H1 (cell line): ENCODE results near the gene ADSS1. TPM values are rescaled to one million over a fixed set of nuclear protein-coding genes. Genes with fewer than 3 reads are reported as not detected.

Source experiments
- CTCF ChIA-PET: fragments of 300-600 bp; sonication (Branson Sonifier 250); formaldehyde crosslinking; loops from one replicate; lab custom pipeline; 2021; ENCODE audit not compliant: partially characterized antibody; lab: Charles Lee
- POLR2A ChIA-PET: fragments of 300-600 bp; sonication (Branson Sonifier 250); formaldehyde crosslinking; loops from one replicate; lab custom pipeline; 2021; ENCODE audit warnings: inconsistent platforms; ENCODE audit not compliant: partially characterized antibody; lab: Charles Lee
- DNase-seq, 2 experiments: peaks; one replicate each; pipeline versions ENCODE4 v3.0.0 to v3.0.0-alpha.2; 2010 to 2022; ENCODE audit warnings: low spot score in 2 of 2, low read depth in 1 of 2, mixed read lengths in 1 of 2
- FAIRE-seq: peaks from 2 replicates; lab custom pipeline; 2011; peaks lifted over from hg19 to GRCh38; lab: Jason Lieb, UNC
- H2AFZ ChIP-seq: 2 replicates; pipeline ENCODE4 v1.8.1; 2012; ENCODE audit warnings: low read length, inconsistent platforms
- H2AK5ac ChIP-seq: 2 replicates; pipeline ENCODE4 v1.6.1; 2013; ENCODE audit warnings: low read depth, low read length
- H2BK120ac ChIP-seq: replicated peaks from 2 replicates; pipeline ENCODE3; 2013; ENCODE audit warnings: low read depth, low read length, inconsistent platforms
- H2BK12ac ChIP-seq: 2 replicates; pipeline ENCODE4 v1.6.1; 2013; ENCODE audit warnings: low read depth, low read length
- H2BK15ac ChIP-seq: 2 replicates; pipeline ENCODE4 v1.6.1; 2013; ENCODE audit warnings: low read length
- H2BK20ac ChIP-seq: 2 replicates; pipeline ENCODE4 v1.6.1; 2013; ENCODE audit warnings: low read length
- H2BK5ac ChIP-seq: 2 replicates; pipeline ENCODE4 v1.6.1; 2013; ENCODE audit warnings: low read depth, low read length
- H3K14ac ChIP-seq: 2 replicates; pipeline ENCODE4 v1.6.1; 2013; ENCODE audit warnings: inconsistent platforms; ENCODE audit not compliant: insufficient read length
- H3K18ac ChIP-seq: 2 replicates; pipeline ENCODE4 v1.6.1; 2013; ENCODE audit warnings: low read length; ENCODE audit errors: extremely low read depth
- H3K23ac ChIP-seq: 2 replicates; pipeline ENCODE4 v1.6.1; 2013; ENCODE audit warnings: inconsistent platforms; ENCODE audit not compliant: insufficient read length
- H3K23me2 ChIP-seq: 2 replicates; pipeline ENCODE4 v1.6.1; 2013; ENCODE audit warnings: low read depth, low read length
- H3K27ac ChIP-seq: 2 replicates; pipeline ENCODE4 v1.6.1; 2011; ENCODE audit warnings: low read depth, low read length, inconsistent platforms
- H3K27me3 ChIP-seq, 4 experiments: replicated peaks in 1 of 4; 1 replicate in 1 of 4; 2 replicates in 3 of 4; pipeline versions ENCODE4 v1.6.1 to v1.8.1; 2011 to 2013; ENCODE audit warnings: low read length in 3 of 4, mild to moderate bottlenecking in 3 of 4, inconsistent platforms in 2 of 4, mixed read lengths in 2 of 4, moderate library complexity in 1 of 4; ENCODE audit not compliant: control insufficient read depth in 3 of 4, insufficient read depth in 3 of 4; ENCODE audit errors: extremely low read depth in 1 of 4
- H3K36me3 ChIP-seq, 4 experiments: 2 replicates each; pipeline versions ENCODE4 v1.6.1 to v1.8.1; 2011 to 2013; ENCODE audit warnings: mild to moderate bottlenecking in 4 of 4, low read length in 3 of 4, moderate library complexity in 2 of 4, control low read depth in 1 of 4, inconsistent platforms in 1 of 4; ENCODE audit not compliant: insufficient read depth in 4 of 4, control insufficient read depth in 2 of 4
- H3K4ac ChIP-seq: replicated peaks from 2 replicates; pipeline ENCODE3; 2013; ENCODE audit warnings: low read length, low read depth, mixed read lengths, inconsistent platforms; ENCODE audit not compliant: insufficient read length
- H3K4me1 ChIP-seq, 4 experiments: replicated peaks in 1 of 4; 1 replicate in 1 of 4; 2 replicates in 3 of 4; pipeline versions ENCODE4 v1.6.1 to v1.8.1; 2011 to 2013; ENCODE audit warnings: low read length in 3 of 4, inconsistent platforms in 2 of 4, mixed read lengths in 1 of 4; ENCODE audit not compliant: insufficient read depth in 4 of 4, control insufficient read depth in 3 of 4
- H3K4me2 ChIP-seq, 2 experiments: 2 replicates each; pipeline versions ENCODE4 v1.6.1 to v1.8.1; 2011 to 2013; ENCODE audit warnings: low read depth in 2 of 2, low read length in 2 of 2, control low read depth in 1 of 2, inconsistent platforms in 1 of 2, mild to moderate bottlenecking in 1 of 2; ENCODE audit not compliant: insufficient read depth in 1 of 2
- H3K4me3 ChIP-seq, 4 experiments: fragments of 200-600, 300-600 bp in 1 of 4; sonication (generic), shearing (Covaris generic), sonication (Bioruptor Twin) in 1 of 4; 2 replicates each; pipeline versions ENCODE4 v1.5.1 to v1.8.1; 2011 to 2016; ENCODE audit warnings: low read length in 4 of 4, low read depth in 3 of 4, control low read depth in 2 of 4, inconsistent platforms in 2 of 4, mild to moderate bottlenecking in 2 of 4, mixed read lengths in 1 of 4, moderate library complexity in 1 of 4; ENCODE audit not compliant: insufficient read depth in 2 of 4; ENCODE audit errors: extremely low read depth in 1 of 4
- H3K56ac ChIP-seq: replicated peaks from 2 replicates; pipeline ENCODE3; 2013; ENCODE audit warnings: low read depth, mild to moderate bottlenecking, mixed read lengths, low read length, inconsistent platforms; ENCODE audit not compliant: insufficient read length
- H3K79me1 ChIP-seq: 2 replicates; pipeline ENCODE4 v1.6.1; 2013; ENCODE audit warnings: low read depth, low read length, control low read depth
- H3K79me2 ChIP-seq, 2 experiments: 2 replicates each; pipeline versions ENCODE4 v1.6.1 to v1.8.1; 2012 to 2013; ENCODE audit warnings: low read length in 2 of 2, mild to moderate bottlenecking in 2 of 2, inconsistent platforms in 1 of 2; ENCODE audit not compliant: insufficient read depth in 2 of 2, control insufficient read depth in 1 of 2
- H3K9ac ChIP-seq, 4 experiments: replicated peaks in 1 of 4; 1 replicate in 1 of 4; 2 replicates in 3 of 4; pipeline versions ENCODE4 v1.6.1 to v1.8.1; 2011 to 2013; ENCODE audit warnings: low read depth in 3 of 4, low read length in 3 of 4, control low read depth in 2 of 4, mild to moderate bottlenecking in 2 of 4, moderate library complexity in 2 of 4, inconsistent platforms in 1 of 4; ENCODE audit errors: extremely low read depth in 1 of 4
- H3K9me3 ChIP-seq, 2 experiments: 2 replicates each; pipeline versions ENCODE4 v1.6.1 to v1.8.1; 2012 to 2013; ENCODE audit warnings: mild to moderate bottlenecking in 2 of 2, moderate library complexity in 2 of 2, control low read depth in 1 of 2, inconsistent platforms in 1 of 2, low read depth in 1 of 2, low read length in 1 of 2, mixed read lengths in 1 of 2; ENCODE audit not compliant: insufficient read depth in 2 of 2
- H4K20me1 ChIP-seq, 2 experiments: replicated peaks in 1 of 2; 2 replicates each; pipeline versions ENCODE3 to v1.8.1; 2011 to 2013; ENCODE audit warnings: inconsistent platforms in 2 of 2, low read length in 2 of 2, mild to moderate bottlenecking in 1 of 2; ENCODE audit not compliant: insufficient read depth in 2 of 2, control insufficient read depth in 1 of 2
- H4K5ac ChIP-seq: 2 replicates; pipeline ENCODE4 v1.6.1; 2013; ENCODE audit warnings: low read length, low read depth, mixed read lengths, inconsistent platforms; ENCODE audit not compliant: insufficient read length
- H4K8ac ChIP-seq: 2 replicates; pipeline ENCODE4 v1.8.0; 2013; ENCODE audit warnings: mild to moderate bottlenecking, moderate library complexity, low read length, inconsistent platforms; ENCODE audit not compliant: insufficient read depth; ENCODE audit errors: extremely low read depth
- H4K91ac ChIP-seq: replicated peaks from 2 replicates; pipeline ENCODE3; 2013; ENCODE audit warnings: low read length, mixed read lengths, inconsistent platforms; ENCODE audit not compliant: insufficient read length
- CEBPB ChIP-seq: IDR thresholded peaks from 2 replicates; pipeline ENCODE4 v1.6.1; 2012; ENCODE audit warnings: low read depth, low read length
- EZH2 ChIP-seq: fragments of 200-600 bp; sonication (generic); IDR thresholded peaks from 2 replicates; pipeline ENCODE4 v1.7.1; 2012; ENCODE audit warnings: low read depth, mild to moderate bottlenecking, moderate library complexity, low read length, inconsistent platforms; ENCODE audit not compliant: severe bottlenecking
- GABPA ChIP-seq: IDR thresholded peaks from 2 replicates; pipeline ENCODE4 v1.6.1; 2011; ENCODE audit warnings: mild to moderate bottlenecking, low read length, moderate library complexity, borderline replicate concordance; ENCODE audit not compliant: insufficient read depth
- KDM4A ChIP-seq: IDR thresholded peaks from one replicate; pipeline ENCODE4 v1.7.1; 2012; ENCODE audit warnings: low read depth, mild to moderate bottlenecking, moderate library complexity, low read length, inconsistent platforms; ENCODE audit not compliant: severe bottlenecking
- PHF8 ChIP-seq: fragments of 200-600 bp; sonication (generic); conservative IDR thresholded peaks from 2 replicates; pipeline ENCODE4 v1.7.1; 2012; ENCODE audit warnings: low read depth, mild to moderate bottlenecking, inconsistent platforms, low read length, moderate library complexity
- SAP30 ChIP-seq: fragments of 300-600 bp; sonication (generic); IDR thresholded peaks from 2 replicates; pipeline ENCODE4 v1.7.1; 2012; ENCODE audit warnings: low read length, moderate library complexity, mild to moderate bottlenecking, inconsistent platforms; ENCODE audit not compliant: insufficient read depth, insufficient replicate concordance
- USF2 ChIP-seq: IDR thresholded peaks from 2 replicates; pipeline ENCODE4 v1.6.1; 2011; ENCODE audit warnings: low read length, improper control_type of control experiment
- WGBS, 2 experiments: shearing (Covaris generic) in 1 of 2; methylation state at CpG; one replicate each; pipeline versions ENCODE4 v1.1.6 to v1.1.7; 2013 to 2015; ENCODE audit warnings: low lambda C conversion rate in 2 of 2, mixed read lengths in 2 of 2, inconsistent platforms in 1 of 2, low coverage in 1 of 2, missing lambda C conversion rate in 1 of 2; ENCODE audit not compliant: insufficient replicate concordance in 2 of 2, insufficient coverage in 1 of 2, insufficient read length in 1 of 2; ENCODE audit errors: extremely low coverage in 1 of 2, missing lambda C conversion rate in 1 of 2; 5-methylcytosine and 5-hydroxymethylcytosine counted together
- polyA plus RNA-seq, 7 experiments: library from polyadenylated mRNA; depleted of rRNA in 3 of 7; stranded (reverse) in 5 of 7; unstranded in 2 of 7; fragments of >200 nt in 5 of 7; fragments of 200-250 nt in 2 of 7; gene quantifications; 1 replicate in 5 of 7; 2 replicates in 1 of 7; 4 replicates in 1 of 7; pipeline versions ENCODE4 v1.2.1 to v1.2.3, GENCODE V29; 2011 to 2013; ENCODE audit warnings: missing spikeins in 2 of 7, mixed read lengths in 2 of 7
- total RNA-seq: library from RNA; stranded (reverse); fragmentation: NEBNext Ultra II Directional; extraction: Animal tissue kit (Norgen Biotek cat#: 25700); gene quantifications from 2 replicates; pipeline ENCODE4 v1.2.1, GENCODE V29; 2021

Gene ADSS1
- total and polyA plus RNA-seq, 2 of the 8 experiments (the other 6 are each of a cell fraction or from before 2014, with no cell fraction given), result 7.1 to 7.9 TPM

DNA sequence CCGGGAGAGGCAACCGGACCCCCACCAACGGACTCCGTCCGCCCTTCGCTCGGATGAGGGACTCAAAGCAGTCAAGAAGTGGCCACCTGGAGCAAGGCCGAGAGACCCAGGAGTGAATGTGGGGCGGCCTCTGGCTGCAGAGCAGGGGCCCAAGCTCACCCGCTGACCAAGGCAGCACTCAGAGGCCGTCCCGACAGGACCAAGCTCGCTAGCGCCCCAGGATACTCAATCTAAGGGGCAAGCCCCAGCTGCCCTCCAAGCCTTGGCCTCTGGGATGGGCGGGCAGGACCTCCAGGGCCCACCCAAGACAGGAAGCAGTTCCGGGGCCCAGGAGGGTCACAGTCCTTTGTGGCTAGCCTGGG, 70.6 kb downstream of the ADSS1 start:
- Histone ChIP-seq H3K36me3 (peaks cover 0 to 4% (median 0%) of the 10 kb centered on the region in 4 experiments; a peak in 3 of 8 replicates), H4K5ac (no peak overlapping the region), H2BK5ac (no peak overlapping the region), H2AFZ (no peak overlapping the region), H3K56ac (no peak overlapping the region), H4K91ac (peak overlapping the region; percentile 1), H2BK20ac (no peak overlapping the region), H2BK12ac (no peak overlapping the region), H4K20me1 (peaks cover 22 to 33% of the 10 kb centered on the region in 2 experiments), H3K27me3 (peaks cover 6 to 45% (median 38%) of the 10 kb centered on the region in 4 experiments), H3K27ac (no peak overlapping the region), H3K9ac (peak overlapping the region in 3 of 4 experiments; percentile 1 to 32 (median 9); a peak in 3 of 7 replicates), H2BK15ac (no peak overlapping the region), H4K8ac (no peak overlapping the region; the same call in 1 of the 2 replicates), H3K18ac (no peak overlapping the region), H3K4me3 (peak overlapping the region; percentile 56 to 74 (median 60)), H3K4me2 (peak overlapping the region; percentile 88 to 93), H3K23me2 (peaks cover 14% of the 10 kb centered on the region), H3K23ac (no peak overlapping the region), H2BK120ac (no peak overlapping the region), H3K9me3 (no peaks in the 10 kb centered on the region)
- CTCF ChIA-PET, result interaction anchor here (0.8 to 11.1 kb wide), 6 partner anchors 17 to 251 kb away, joined by 3 to 110 read pairs (median 4); no protein-coding TSS in a partner anchor
- POLR2A ChIA-PET, result interaction anchor here (1.0 to 1.7 kb wide), 9 partner anchors 10 to 175 kb away, joined by 3 to 9 read pairs (median 3); partner anchors contain the start of gene SIVA1
- no peak for DNase-seq
- 6% methylated on average over 12 of the region's 16 CpGs; no CpG with 5 or more reads in 1 of the 2 experiments for WGBS, 2 experiments
- TF ChIP-seq EZH2 (peak; percentile 42), CEBPB (no peak), GABPA (no peak), USF2 (no peak), KDM4A (peak; percentile 26), SAP30 (peak; percentile 34), PHF8 (no peak)
- TF ChIP-seq, all 59 proteins: peak for 3
- H3K14ac ChIP-seq, result no peak overlapping the region
- no peak overlapping the region for H3K4ac ChIP-seq
- peaks cover 8% of the 10 kb centered on the region for H3K79me1 ChIP-seq
- H3K4me1 ChIP-seq, result peaks cover 4 to 46% (median 32%) of the 10 kb centered on the region in 4 experiments
- H2AK5ac ChIP-seq, result no peak overlapping the region
- peaks cover 0 to 6% of the 10 kb centered on the region in 2 experiments; a peak in 1 of 4 replicates for H3K79me2 ChIP-seq
- no peak for FAIRE-seq
